ENCODE results near the gene CDK2. TPM values are rescaled to one million over a fixed set of nuclear protein-coding genes. Genes with fewer than 3 reads are reported as not detected.

CDK2 gene
- total and polyA plus RNA-seq, 3 donors from 2014 or later, result 16.5 to 20.3 (median 19.8) TPM

- WGBS, 2 donors, result 76 to 80% methylated on average over 7 of the region's 7 CpGs
- Histone ChIP-seq H3K27me3 (no peaks in the 10 kb centered on the region), H3K9me3 (no peaks in the 10 kb centered on the region), H3K4me3 (no peak overlapping the region), H3K27ac (no peak overlapping the region), H3K4me1 (peaks cover 17% of the 10 kb centered on the region), H3K36me3 (ENCODE audit: low read depth, missing control alignments) (no peaks in the 10 kb centered on the region)
- intact Hi-C loops (cut with DNase I; ENCODE audit: low total_unique reads), result loop anchor here (10.0 kb wide), 1 partner anchor 188 kb away; the partner anchor contains the start of gene GDF11
- TF ChIP-seq POLR2A (IDR thresholded peaks at IDR 0.05), result no peak
- TF ChIP-seq, protein P1, sequence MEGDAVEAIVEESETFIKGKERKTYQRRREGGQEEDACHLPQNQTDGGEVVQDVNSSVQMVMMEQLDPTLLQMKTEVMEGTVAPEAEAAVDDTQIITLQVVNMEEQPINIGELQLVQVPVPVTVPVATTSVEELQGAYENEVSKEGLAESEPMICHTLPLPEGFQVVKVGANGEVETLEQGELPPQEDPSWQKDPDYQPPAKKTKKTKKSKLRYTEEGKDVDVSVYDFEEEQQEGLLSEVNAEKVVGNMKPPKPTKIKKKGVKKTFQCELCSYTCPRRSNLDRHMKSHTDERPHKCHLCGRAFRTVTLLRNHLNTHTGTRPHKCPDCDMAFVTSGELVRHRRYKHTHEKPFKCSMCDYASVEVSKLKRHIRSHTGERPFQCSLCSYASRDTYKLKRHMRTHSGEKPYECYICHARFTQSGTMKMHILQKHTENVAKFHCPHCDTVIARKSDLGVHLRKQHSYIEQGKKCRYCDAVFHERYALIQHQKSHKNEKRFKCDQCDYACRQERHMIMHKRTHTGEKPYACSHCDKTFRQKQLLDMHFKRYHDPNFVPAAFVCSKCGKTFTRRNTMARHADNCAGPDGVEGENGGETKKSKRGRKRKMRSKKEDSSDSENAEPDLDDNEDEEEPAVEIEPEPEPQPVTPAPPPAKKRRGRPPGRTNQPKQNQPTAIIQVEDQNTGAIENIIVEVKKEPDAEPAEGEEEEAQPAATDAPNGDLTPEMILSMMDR (IDR thresholded peaks at IDR 0.05), result no peak
- no peak for DNase-seq
These were observed 33.3 kb upstream of the CDK2 start for GRCh38 chr12:55933169-55933798.

DNA sequence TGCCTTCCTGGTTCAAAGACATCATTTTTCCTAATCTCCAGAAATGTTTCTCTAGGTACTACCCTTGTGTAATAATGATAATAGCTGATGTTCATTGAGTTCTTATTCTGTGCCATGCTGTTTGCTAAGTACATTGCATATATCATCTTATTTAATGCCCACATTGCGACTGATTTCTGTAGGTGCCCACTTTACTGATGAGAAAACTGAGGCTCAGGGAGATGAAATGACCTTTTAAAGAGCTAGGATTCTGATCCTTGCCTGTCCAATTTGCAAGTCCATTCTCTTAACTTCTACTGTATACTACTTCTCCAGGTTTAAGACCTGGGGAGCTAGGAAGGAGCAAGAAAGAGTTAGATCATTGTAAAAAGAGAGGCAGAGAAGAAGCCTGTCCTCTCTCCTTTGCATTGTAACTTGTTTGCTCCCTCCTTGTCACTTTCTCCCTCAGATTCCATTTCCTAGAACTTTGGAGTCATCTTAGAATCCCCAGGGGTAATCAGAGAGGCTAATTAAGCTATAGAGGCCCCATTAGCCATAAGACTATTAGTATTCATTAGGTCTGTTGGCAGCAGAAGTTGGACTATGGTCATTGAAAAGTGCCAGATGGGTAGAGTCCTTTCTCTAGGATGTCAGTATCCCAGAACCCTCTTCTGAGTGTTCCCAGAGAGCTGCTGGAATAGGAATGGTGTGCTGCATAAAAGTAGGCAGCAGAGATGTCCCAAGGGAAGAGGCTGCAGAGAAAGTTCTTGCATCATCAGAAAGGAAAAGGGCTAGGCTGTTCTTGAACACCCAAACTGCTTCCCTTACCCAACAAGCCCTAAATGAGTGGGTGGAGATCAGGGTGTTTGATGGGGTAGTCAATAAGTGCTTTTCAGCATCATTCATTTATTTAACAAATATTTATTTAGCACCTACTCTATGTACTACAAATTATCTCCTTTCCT lies 32.6 kb upstream of the CDK2 start:
- H3K4me1 ChIP-seq, result peaks cover 12% of the 10 kb centered on the region
- no peak overlapping the region for H3K27ac ChIP-seq
- DNase-seq, result no peak
- whole genome bisulfite sequencing, 2 donors, result 88 to 96% methylated on average over 1 of the region's 1 CpG
- H3K27me3 ChIP-seq, result no peaks in the 10 kb centered on the region
- no peaks in the 10 kb centered on the region for H3K9me3 ChIP-seq
- intact Hi-C loops (cut with DNase I; ENCODE audit: low total_unique reads), result loop anchor here (10.0 kb wide), 1 partner anchor 189 kb away; the partner anchor contains the start of gene GDF11
- H3K4me3 ChIP-seq, result no peak overlapping the region
- TF ChIP-seq, protein P1 (IDR thresholded peaks at IDR 0.05), result no peak
- TF ChIP-seq POLR2A (IDR thresholded peaks at IDR 0.05), result no peak
- H3K36me3 ChIP-seq (ENCODE audit: low read depth, missing control alignments), result no peaks in the 10 kb centered on the region

- Histone ChIP-seq H3K4me3 (no peak overlapping the region), H3K27ac (no peak overlapping the region), H3K27me3 (no peaks in the 10 kb centered on the region), H3K36me3 (ENCODE audit: low read depth, missing control alignments) (no peaks in the 10 kb centered on the region), H3K9me3 (no peaks in the 10 kb centered on the region), H3K4me1 (peaks cover 12% of the 10 kb centered on the region)
- 88 to 97% methylated on average over 1 of the region's 1 CpG for WGBS, 2 donors
- no peak for DNase-seq
- TF ChIP-seq, protein P1 (IDR thresholded peaks at IDR 0.05), result no peak
- no peak for TF ChIP-seq POLR2A (IDR thresholded peaks at IDR 0.05)
- intact Hi-C loops (cut with DNase I; ENCODE audit: low total_unique reads), result loop anchor here (10.0 kb wide), 1 partner anchor 190 kb away; the partner anchor contains the start of gene GDF11
These were observed 31.9 kb upstream of the CDK2 start for GRCh38 chr12:55934773-55935172.

- peak; percentile 33 for DNase-seq
- peak overlapping the region; percentile 39 to 66 for H3K27ac ChIP-seq
These were observed 30.9 kb upstream of the CDK2 start for GRCh38 chr12:55935738-55936151.

More at GRCh38 chr12:55935738-55936151, 30.9 kb upstream of the CDK2 start:
- Histone ChIP-seq H3K27me3 (no peaks in the 10 kb centered on the region), H3K4me1 (peaks cover 8% of the 10 kb centered on the region), H3K9me3 (no peaks in the 10 kb centered on the region), H3K36me3 (ENCODE audit: low read depth, missing control alignments) (no peaks in the 10 kb centered on the region), H3K4me3 (peak overlapping the region; percentile 18 to 49)
- TF ChIP-seq POLR2A (IDR thresholded peaks at IDR 0.05), result no peak
- TF ChIP-seq, protein P1 (IDR thresholded peaks at IDR 0.05), result no peak
- intact Hi-C loops (cut with DNase I; ENCODE audit: low total_unique reads), result loop anchor here (10.0 kb wide), 1 partner anchor 191 kb away; the partner anchor contains the start of gene GDF11
- 20 to 30% methylated on average over 26 of the region's 26 CpGs for WGBS, 2 donors
